HG02763 (cell line): ENCODE data around the gene RNF130.
"Not testable (repeated sequence)": the region's sequence is repeated elsewhere in the genome, so short reads cannot be mapped to it uniquely, and the experiment has no call there.

ENCODE experiments used
- ATAC-seq: cut with Tn5 transposase; IDR thresholded peaks from one replicate; pipeline ENCODE4 v1.9.1; 2021; ENCODE audit warnings: mild to moderate bottlenecking, moderate library complexity; ENCODE audit not compliant: unreplicated experiment

RNF130 gene

GRCh38 chr5:180026320-180026719 lies 45.2 kb downstream of the RNF130 start:
- ATAC-seq, result no peak

- no peak for ATAC-seq
Observed at GRCh38 chr5:180021900-180022299, 49.7 kb downstream of the RNF130 start.

GRCh38 chr5:180020176-180020575 lies 51.4 kb downstream of the RNF130 start:
- no peak for ATAC-seq

GRCh38 chr5:180018347-180019060 lies 53.1 kb downstream of the RNF130 start:
- no peak for ATAC-seq

GRCh38 chr5:180015523-180015922 lies 56.0 kb downstream of the RNF130 start:
- ATAC-seq, result not testable (repeated sequence)

- no peak for ATAC-seq
Observed at GRCh38 chr5:180013678-180014077, 57.9 kb downstream of the RNF130 start.

GRCh38 chr5:180012316-180012715 lies 59.2 kb downstream of the RNF130 start:
- ATAC-seq, result no peak

DNA sequence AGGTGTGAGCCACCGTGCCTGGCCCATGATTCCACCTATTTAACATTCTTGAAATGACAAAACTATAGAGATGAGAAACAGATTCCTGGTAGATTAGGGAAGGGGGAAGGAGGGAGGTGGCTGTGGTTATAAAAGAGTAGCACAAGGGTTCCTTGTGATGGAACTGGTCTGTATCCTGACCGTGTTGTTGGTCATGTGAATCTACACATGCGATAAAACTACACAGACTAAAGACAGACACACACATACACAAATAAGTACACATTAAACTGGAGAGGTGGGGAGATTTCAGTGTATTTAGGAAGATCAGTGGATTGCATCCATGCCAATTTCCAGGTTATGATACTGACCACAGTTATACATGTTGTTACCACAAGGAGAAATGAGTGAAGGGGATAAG lies 60.9 kb downstream of the RNF130 start:
- no peak for ATAC-seq

GRCh38 chr5:180009581-180009980 lies 62.0 kb downstream of the RNF130 start:
- ATAC-seq, result no peak

DNA sequence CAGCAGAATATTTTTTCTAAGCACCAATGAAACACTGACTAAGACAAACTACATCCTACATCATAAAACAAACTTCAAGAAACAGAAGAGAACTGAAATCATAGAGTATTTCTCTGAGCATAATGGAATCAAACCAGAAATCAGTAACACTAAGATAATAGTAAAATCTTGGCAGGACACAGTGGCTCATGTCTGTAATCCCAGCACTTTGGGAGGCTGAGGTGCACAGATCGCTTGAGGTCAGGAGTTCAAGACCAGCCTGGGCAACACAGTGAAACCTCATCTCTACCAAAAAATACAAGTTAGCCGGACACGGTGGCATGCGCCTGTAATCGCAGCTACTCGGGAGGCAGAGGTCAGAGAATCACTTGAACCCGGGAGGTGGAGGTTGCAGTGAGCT lies 63.1 kb downstream of the RNF130 start:
- ATAC-seq, result no peak

GRCh38 chr5:180007582-180007981 lies 64.0 kb downstream of the RNF130 start:
- ATAC-seq, result no peak

GRCh38 chr5:180006141-180006540 lies 65.4 kb downstream of the RNF130 start:
- ATAC-seq, result no peak

DNA sequence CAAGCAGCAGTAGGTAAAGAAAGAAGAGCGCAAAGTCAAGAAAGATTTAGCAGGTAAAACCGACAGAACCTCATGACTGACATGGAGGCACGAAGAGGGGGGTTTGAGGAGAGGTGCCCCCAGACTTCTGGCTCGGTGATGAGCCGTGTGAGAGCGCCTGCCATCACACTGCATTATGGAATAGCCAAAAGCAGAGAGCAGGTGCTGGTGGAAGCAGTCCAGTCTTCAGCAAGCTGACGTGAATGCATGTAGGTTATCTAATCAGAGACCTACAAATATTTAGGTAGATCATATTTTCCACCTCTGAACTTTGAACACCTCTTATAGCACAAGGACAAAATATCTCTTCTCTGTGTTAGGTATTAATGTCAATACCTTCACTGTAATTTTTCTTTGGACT lies 68.4 kb downstream of the RNF130 start:
- no peak for ATAC-seq

GRCh38 chr5:180001742-180002141 lies 69.8 kb downstream of the RNF130 start:
- ATAC-seq, result no peak

DNA sequence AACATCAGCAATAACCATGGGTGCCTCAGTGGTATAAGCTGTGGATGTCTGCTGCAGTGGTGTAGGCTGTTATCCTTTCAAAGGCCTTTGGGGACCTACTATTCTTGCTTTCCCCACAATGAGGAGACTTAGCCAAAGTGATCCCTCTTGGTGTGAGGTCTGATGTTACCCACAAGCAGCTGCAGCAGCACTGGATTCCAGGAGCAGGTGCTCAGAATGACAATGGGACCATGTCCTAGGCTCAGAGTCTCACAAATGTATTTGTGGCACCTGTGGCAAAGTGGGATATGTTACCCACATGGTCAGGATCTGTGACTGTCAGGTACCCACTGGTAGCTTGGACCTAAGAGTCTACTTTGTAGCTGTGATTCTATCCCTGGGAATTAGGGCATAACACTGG lies 70.4 kb downstream of the RNF130 start:
- no peak for ATAC-seq

DNA sequence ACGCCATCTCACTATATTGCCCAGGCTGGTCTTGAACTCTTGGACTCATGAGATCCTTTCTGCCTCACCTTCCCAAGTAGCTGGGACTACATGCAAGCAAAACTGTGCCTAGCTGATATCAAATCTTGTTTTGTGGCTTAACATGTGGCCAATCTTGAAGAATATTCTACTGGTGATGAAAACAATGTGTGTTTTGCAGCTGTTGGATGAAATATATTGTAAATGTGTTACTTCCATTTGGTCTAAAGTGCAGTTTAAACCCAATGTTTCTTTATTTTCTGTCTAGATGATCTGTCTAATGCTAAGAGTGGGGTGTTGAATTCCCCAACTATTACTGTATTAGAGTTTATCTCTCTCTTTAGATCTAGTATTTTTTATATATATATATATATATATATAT lies 73.1 kb downstream of the RNF130 start:
- no peak for ATAC-seq

GRCh38 chr5:179994583-179995323 lies 76.8 kb downstream of the RNF130 start:
- no peak for ATAC-seq

DNA sequence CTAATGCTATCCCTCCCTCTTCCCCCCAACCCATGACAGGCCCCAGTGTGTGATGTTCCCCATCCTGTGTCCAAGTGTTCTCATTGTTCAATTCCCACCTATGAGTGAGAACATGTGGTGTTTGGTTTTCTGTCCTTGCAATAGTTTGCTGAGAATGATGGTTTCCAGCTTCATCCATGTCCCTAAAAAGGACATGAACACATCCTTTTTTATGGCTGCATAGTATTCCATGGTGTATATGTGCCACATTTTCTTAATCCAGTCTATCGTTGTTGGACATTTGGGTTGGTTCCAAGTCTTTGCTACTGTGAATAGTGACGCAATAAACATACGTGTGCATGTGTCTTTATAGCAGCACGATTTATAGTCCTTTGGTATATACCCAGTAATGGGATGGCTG lies 78.7 kb downstream of the RNF130 start:
- ATAC-seq, result not testable (repeated sequence)

- no peak for ATAC-seq
Observed at GRCh38 chr5:179991106-179991505, 80.5 kb downstream of the RNF130 start.

GRCh38 chr5:179990525-179990924 lies 81.0 kb downstream of the RNF130 start:
- ATAC-seq, result not testable (repeated sequence)

GRCh38 chr5:179986328-179986727 lies 85.2 kb downstream of the RNF130 start:
- ATAC-seq, result no peak

GRCh38 chr5:179981636-179982035 lies 89.9 kb downstream of the RNF130 start:
- ATAC-seq, result no peak
